Measurements from ENCODE around the gene S1PR5. TPM values are rescaled to one million over a fixed set of nuclear protein-coding genes. Genes with fewer than 3 reads are reported as not detected.
A peak's percentile ranks its signal among the peaks of the same experiment; 100 is the strongest.

Gene S1PR5
- total and polyA plus RNA-seq, 10 of the 15 experiments (the other 5 are each of a cell fraction or from before 2014, with no cell fraction given) = 0.04 TPM; not detected in 9

DNA sequence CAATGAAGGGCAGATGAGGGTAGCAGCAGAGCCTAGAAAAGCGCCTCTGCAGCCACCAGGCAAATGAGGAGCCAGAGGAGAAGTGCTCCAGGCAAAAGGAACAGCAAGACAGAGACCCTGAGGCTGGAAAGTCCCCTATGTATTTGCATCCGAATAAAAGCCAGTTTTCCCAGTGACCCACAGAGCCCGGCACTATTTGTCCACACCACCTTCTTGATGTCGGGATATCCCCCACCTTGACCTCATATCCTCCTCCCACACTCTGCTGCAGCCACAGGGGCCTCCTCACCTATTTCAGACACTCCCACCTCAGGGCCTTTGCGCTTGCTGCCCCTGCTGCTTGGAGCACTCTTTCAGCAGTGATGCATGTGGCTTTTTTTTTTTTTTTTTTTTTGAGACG, 33.1 kb upstream of the S1PR5 start (continued):
- no peak for TF ChIP-seq HDAC2 (IDR thresholded peaks at IDR 0.05)
- no peak for TF ChIP-seq NR2C1 (IDR thresholded peaks at IDR 0.05)
- no peak for TF ChIP-seq JUNB (IDR thresholded peaks at IDR 0.05)
- TF ChIP-seq HDAC6 (IDR thresholded peaks at IDR 0.05; ENCODE audit: unreplicated experiment) = no peak
- TF ChIP-seq BRCA1 (IDR thresholded peaks at IDR 0.05; ENCODE audit: low read depth, low read length) = no peak
- TF ChIP-seq POLR2AphosphoS5 (IDR thresholded peaks at IDR 0.05; ENCODE audit: low read length) = no peak
- TF ChIP-seq, protein P1, sequence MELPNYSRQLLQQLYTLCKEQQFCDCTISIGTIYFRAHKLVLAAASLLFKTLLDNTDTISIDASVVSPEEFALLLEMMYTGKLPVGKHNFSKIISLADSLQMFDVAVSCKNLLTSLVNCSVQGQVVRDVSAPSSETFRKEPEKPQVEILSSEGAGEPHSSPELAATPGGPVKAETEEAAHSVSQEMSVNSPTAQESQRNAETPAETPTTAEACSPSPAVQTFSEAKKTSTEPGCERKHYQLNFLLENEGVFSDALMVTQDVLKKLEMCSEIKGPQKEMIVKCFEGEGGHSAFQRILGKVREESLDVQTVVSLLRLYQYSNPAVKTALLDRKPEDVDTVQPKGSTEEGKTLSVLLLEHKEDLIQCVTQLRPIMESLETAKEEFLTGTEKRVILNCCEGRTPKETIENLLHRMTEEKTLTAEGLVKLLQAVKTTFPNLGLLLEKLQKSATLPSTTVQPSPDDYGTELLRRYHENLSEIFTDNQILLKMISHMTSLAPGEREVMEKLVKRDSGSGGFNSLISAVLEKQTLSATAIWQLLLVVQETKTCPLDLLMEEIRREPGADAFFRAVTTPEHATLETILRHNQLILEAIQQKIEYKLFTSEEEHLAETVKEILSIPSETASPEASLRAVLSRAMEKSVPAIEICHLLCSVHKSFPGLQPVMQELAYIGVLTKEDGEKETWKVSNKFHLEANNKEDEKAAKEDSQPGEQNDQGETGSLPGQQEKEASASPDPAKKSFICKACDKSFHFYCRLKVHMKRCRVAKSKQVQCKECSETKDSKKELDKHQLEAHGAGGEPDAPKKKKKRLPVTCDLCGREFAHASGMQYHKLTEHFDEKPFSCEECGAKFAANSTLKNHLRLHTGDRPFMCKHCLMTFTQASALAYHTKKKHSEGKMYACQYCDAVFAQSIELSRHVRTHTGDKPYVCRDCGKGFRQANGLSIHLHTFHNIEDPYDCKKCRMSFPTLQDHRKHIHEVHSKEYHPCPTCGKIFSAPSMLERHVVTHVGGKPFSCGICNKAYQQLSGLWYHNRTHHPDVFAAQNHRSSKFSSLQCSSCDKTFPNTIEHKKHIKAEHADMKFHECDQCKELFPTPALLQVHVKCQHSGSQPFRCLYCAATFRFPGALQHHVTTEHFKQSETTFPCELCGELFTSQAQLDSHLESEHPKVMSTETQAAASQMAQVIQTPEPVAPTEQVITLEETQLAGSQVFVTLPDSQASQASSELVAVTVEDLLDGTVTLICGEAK (IDR thresholded peaks at IDR 0.05; ENCODE audit: borderline replicate concordance) = no peak
- no peak for TF ChIP-seq SMC3 (IDR thresholded peaks at IDR 0.05; ENCODE audit: borderline replicate concordance, low read length)
- no peak for TF ChIP-seq RCOR1 (conservative IDR thresholded peaks at IDR 0.05; ENCODE audit: low read depth, low read length)
- peak; percentile 71 for TF ChIP-seq IKZF1 (conservative IDR thresholded peaks at IDR 0.05)
- TF ChIP-seq, protein P2, sequence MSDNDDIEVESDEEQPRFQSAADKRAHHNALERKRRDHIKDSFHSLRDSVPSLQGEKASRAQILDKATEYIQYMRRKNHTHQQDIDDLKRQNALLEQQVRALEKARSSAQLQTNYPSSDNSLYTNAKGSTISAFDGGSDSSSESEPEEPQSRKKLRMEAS (IDR thresholded peaks at IDR 0.05; ENCODE audit: low read depth, low read length) = no peak
- TF ChIP-seq, protein P3, sequence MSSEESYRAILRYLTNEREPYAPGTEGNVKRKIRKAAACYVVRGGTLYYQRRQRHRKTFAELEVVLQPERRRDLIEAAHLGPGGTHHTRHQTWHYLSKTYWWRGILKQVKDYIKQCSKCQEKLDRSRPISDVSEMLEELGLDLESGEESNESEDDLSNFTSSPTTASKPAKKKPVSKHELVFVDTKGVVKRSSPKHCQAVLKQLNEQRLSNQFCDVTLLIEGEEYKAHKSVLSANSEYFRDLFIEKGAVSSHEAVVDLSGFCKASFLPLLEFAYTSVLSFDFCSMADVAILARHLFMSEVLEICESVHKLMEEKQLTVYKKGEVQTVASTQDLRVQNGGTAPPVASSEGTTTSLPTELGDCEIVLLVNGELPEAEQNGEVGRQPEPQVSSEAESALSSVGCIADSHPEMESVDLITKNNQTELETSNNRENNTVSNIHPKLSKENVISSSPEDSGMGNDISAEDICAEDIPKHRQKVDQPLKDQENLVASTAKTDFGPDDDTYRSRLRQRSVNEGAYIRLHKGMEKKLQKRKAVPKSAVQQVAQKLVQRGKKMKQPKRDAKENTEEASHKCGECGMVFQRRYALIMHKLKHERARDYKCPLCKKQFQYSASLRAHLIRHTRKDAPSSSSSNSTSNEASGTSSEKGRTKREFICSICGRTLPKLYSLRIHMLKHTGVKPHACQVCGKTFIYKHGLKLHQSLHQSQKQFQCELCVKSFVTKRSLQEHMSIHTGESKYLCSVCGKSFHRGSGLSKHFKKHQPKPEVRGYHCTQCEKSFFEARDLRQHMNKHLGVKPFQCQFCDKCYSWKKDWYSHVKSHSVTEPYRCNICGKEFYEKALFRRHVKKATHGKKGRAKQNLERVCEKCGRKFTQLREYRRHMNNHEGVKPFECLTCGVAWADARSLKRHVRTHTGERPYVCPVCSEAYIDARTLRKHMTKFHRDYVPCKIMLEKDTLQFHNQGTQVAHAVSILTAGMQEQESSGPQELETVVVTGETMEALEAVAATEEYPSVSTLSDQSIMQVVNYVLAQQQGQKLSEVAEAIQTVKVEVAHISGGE (CRISPR knock-in tag; IDR thresholded peaks at IDR 0.05) = no peak
- TF ChIP-seq NBN (IDR thresholded peaks at IDR 0.05) = no peak
- no peak for TF ChIP-seq EED (IDR thresholded peaks at IDR 0.05; ENCODE audit: low read depth)
- TF ChIP-seq EZH2 (IDR thresholded peaks at IDR 0.05; ENCODE audit: borderline replicate concordance, control insufficient read depth, low read depth, low read length) = no peak
- no peak for TF ChIP-seq ZNF622 (IDR thresholded peaks at IDR 0.05)
- peak; percentile 57 for TF ChIP-seq NR2F1 (conservative IDR thresholded peaks at IDR 0.05)
- TF ChIP-seq YY1 (IDR thresholded peaks at IDR 0.05; ENCODE audit: low read depth, low read length) = 0 out of 2 replicates have a peak, but pooled peaks have one; percentile 12
- TF ChIP-seq, protein P4, sequence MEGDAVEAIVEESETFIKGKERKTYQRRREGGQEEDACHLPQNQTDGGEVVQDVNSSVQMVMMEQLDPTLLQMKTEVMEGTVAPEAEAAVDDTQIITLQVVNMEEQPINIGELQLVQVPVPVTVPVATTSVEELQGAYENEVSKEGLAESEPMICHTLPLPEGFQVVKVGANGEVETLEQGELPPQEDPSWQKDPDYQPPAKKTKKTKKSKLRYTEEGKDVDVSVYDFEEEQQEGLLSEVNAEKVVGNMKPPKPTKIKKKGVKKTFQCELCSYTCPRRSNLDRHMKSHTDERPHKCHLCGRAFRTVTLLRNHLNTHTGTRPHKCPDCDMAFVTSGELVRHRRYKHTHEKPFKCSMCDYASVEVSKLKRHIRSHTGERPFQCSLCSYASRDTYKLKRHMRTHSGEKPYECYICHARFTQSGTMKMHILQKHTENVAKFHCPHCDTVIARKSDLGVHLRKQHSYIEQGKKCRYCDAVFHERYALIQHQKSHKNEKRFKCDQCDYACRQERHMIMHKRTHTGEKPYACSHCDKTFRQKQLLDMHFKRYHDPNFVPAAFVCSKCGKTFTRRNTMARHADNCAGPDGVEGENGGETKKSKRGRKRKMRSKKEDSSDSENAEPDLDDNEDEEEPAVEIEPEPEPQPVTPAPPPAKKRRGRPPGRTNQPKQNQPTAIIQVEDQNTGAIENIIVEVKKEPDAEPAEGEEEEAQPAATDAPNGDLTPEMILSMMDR (IDR thresholded peaks at IDR 0.05 in 2 of 3, conservative IDR thresholded peaks at IDR 0.05 in 1 of 3; ENCODE audit: control insufficient read depth in 2 of 3, extremely low read depth in 1 of 3, insufficient read depth in 1 of 3, low read depth in 3 of 3, low read length in 3 of 3) = no peak
- TF ChIP-seq EGR1 (IDR thresholded peaks at IDR 0.05; ENCODE audit: borderline replicate concordance in 1 of 2, low read depth in 2 of 2, low read length in 2 of 2) = peak in 1 of 2 experiments; percentile 55; a peak in 1 of 3 replicates
- TF ChIP-seq RAD51 (IDR thresholded peaks at IDR 0.05) = no peak
- TF ChIP-seq, protein P5, sequence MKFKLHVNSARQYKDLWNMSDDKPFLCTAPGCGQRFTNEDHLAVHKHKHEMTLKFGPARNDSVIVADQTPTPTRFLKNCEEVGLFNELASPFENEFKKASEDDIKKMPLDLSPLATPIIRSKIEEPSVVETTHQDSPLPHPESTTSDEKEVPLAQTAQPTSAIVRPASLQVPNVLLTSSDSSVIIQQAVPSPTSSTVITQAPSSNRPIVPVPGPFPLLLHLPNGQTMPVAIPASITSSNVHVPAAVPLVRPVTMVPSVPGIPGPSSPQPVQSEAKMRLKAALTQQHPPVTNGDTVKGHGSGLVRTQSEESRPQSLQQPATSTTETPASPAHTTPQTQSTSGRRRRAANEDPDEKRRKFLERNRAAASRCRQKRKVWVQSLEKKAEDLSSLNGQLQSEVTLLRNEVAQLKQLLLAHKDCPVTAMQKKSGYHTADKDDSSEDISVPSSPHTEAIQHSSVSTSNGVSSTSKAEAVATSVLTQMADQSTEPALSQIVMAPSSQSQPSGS (IDR thresholded peaks at IDR 0.05; ENCODE audit: low read length) = no peak

Data from GM12878 (cell line).